Measurements from ENCODE around the gene FLRT2.

GRCh38 chr14:85622986-85623685, 93.2 kb downstream of the FLRT2 start:
- no peak for TF ChIP-seq CTCF (IDR thresholded peaks at IDR 0.05)
- TF ChIP-seq POLR2AphosphoS5 (IDR thresholded peaks at IDR 0.05), result no peak
- TF ChIP-seq POLR2A (IDR thresholded peaks at IDR 0.05; ENCODE audit: low read depth), result no peak
- no peak for TF ChIP-seq EP300 (IDR thresholded peaks at IDR 0.05)
